Suppressor macrophage treated with lipopolysaccharide for 1 hour (primary cell): ENCODE results near the gene MBNL1.
A peak's percentile ranks its signal among the peaks of the same experiment; 100 is the strongest.
"Not testable (repeated sequence)": the region's sequence is repeated elsewhere in the genome, so short reads cannot be mapped to it uniquely, and the experiment has no call there.

Source experiments
- DNase-seq, 3 donors: peaks; one replicate each; pipeline ENCODE4 v3.0.0-alpha.2; 2020 to 2022

MBNL1 gene

GRCh38 chr3:152350139-152350538 lies 81.4 kb downstream of the MBNL1 start:
- DNase-seq: no peak

- DNase-seq: no peak
These were observed 82.0 kb downstream of the MBNL1 start for GRCh38 chr3:152350776-152351175.

GRCh38 chr3:152352554-152352953 lies 83.8 kb downstream of the MBNL1 start:
- peak in 2 of 3 donors; percentile 52 to 61 for DNase-seq

GRCh38 chr3:152353578-152353977 lies 84.8 kb downstream of the MBNL1 start:
- no peak for DNase-seq

- DNase-seq: no peak
These were observed 87.3 kb downstream of the MBNL1 start for GRCh38 chr3:152355744-152356665.

- no peak for DNase-seq
These were observed 88.1 kb downstream of the MBNL1 start for GRCh38 chr3:152356870-152357276.

GRCh38 chr3:152357587-152357986 lies 88.9 kb downstream of the MBNL1 start:
- DNase-seq: no peak

- DNase-seq: no peak
These were observed 90.9 kb downstream of the MBNL1 start for GRCh38 chr3:152359385-152360248.

- peak; percentile 48 to 68 (median 66) for DNase-seq
These were observed 91.6 kb downstream of the MBNL1 start for GRCh38 chr3:152360302-152360701.

- DNase-seq: peak in 1 of 3 donors; percentile 49
These were observed 92.2 kb downstream of the MBNL1 start for GRCh38 chr3:152360966-152361365.

- DNase-seq: no peak
These were observed 93.4 kb downstream of the MBNL1 start for GRCh38 chr3:152362086-152362485.

GRCh38 chr3:152364237-152364636 lies 95.5 kb downstream of the MBNL1 start:
- DNase-seq: no peak

GRCh38 chr3:152365126-152365525 lies 96.4 kb downstream of the MBNL1 start:
- no peak for DNase-seq

- DNase-seq: peak in 1 of 3 donors; percentile 58
These were observed 97.3 kb downstream of the MBNL1 start for GRCh38 chr3:152365766-152366593.

- DNase-seq: not testable (repeated sequence)
These were observed 98.5 kb downstream of the MBNL1 start for GRCh38 chr3:152367192-152367591.

- DNase-seq: not testable (repeated sequence)
These were observed 103.9 kb downstream of the MBNL1 start for GRCh38 chr3:152372633-152373032.

GRCh38 chr3:152373379-152373778 lies 104.7 kb downstream of the MBNL1 start:
- no peak for DNase-seq

GRCh38 chr3:152374262-152374990 lies 105.7 kb downstream of the MBNL1 start:
- peak; percentile 42 to 55 (median 52) for DNase-seq

- no peak for DNase-seq
These were observed 106.8 kb downstream of the MBNL1 start for GRCh38 chr3:152375546-152375945.

- DNase-seq: peak; percentile 72 to 95 (median 92)
These were observed 107.8 kb downstream of the MBNL1 start for GRCh38 chr3:152376351-152377183.

- DNase-seq: no peak
These were observed 108.4 kb downstream of the MBNL1 start for GRCh38 chr3:152377184-152377570.
